ENCODE results near the gene ABHD6. TPM values are rescaled to one million over a fixed set of nuclear protein-coding genes. Genes with fewer than 3 reads are reported as not detected.
"Not testable (repeated sequence)": the region's sequence is repeated elsewhere in the genome, so short reads cannot be mapped to it uniquely, and the experiment has no call there.

Gene ABHD6
- total RNA-seq, 1 experiment from 2014 or later, result 6.5 TPM

GRCh38 chr3:58238830-58239229 is 1.2 kb downstream of the ABHD6 start:
- TF ChIP-seq CTCF (conservative IDR thresholded peaks at IDR 0.05) (no peak), EZH2 (IDR thresholded peaks at IDR 0.05; ENCODE audit: low read depth) (no peak)
- DNase-seq, result no peak
- BruUV-seq (replicated peaks), result no TSS peak
- H3K27me3 ChIP-seq (ENCODE audit: insufficient read depth, low read depth), result no peaks in the 10 kb centered on the region
- ChIA-PET CTCF (no interaction called here), POLR2A (ENCODE audit: unreplicated experiment) (interaction anchor here (0.5 kb wide), 1 partner anchor 266 kb away, joined by 5 read pairs; no protein-coding TSS in a partner anchor)
- intact Hi-C loops (cut with micrococcal nuclease; ENCODE audit: unreplicated experiment), result loop anchor here (1.0 to 5.0 kb wide), 2 partner anchors 41 to 63 kb away; no protein-coding TSS in a partner anchor
- H3K79me2 ChIP-seq (ENCODE audit: low read depth), result peaks cover 22% of the 10 kb centered on the region
- H3K4me2 ChIP-seq, result peak overlapping the region; percentile 75
- H3K4me3 ChIP-seq, result peak overlapping the region; percentile 67
- H3K27ac ChIP-seq, result no peak overlapping the region
- no peaks in the 10 kb centered on the region for H3K9me2 ChIP-seq (ENCODE audit: insufficient read depth)
- H3K4me1 ChIP-seq (replicated peaks; ENCODE audit: insufficient read depth), result peaks cover 27% of the 10 kb centered on the region
- no peaks in the 10 kb centered on the region for H3K9me3 ChIP-seq (ENCODE audit: insufficient read depth, low read depth)
- H4K20me1 ChIP-seq (ENCODE audit: insufficient read depth), result no peaks in the 10 kb centered on the region
- no peaks in the 10 kb centered on the region for H3K36me3 ChIP-seq (ENCODE audit: low read depth)
- peaks cover 8% of the 10 kb centered on the region; the same call in 1 of the 2 replicates for H3F3A ChIP-seq (ENCODE audit: insufficient read depth, low read depth)
- H2AFZ ChIP-seq, result no peak overlapping the region; the same call in 1 of the 2 replicates

- BruUV-seq (replicated peaks), result no TSS peak
- Histone ChIP-seq H3K36me3 (ENCODE audit: low read depth) (no peaks in the 10 kb centered on the region), H3K27ac (no peak overlapping the region), H4K20me1 (ENCODE audit: insufficient read depth) (no peaks in the 10 kb centered on the region), H3F3A (ENCODE audit: insufficient read depth, low read depth) (peaks cover 8% of the 10 kb centered on the region; the same call in 1 of the 2 replicates), H3K9me3 (ENCODE audit: insufficient read depth, low read depth) (no peaks in the 10 kb centered on the region), H3K9me2 (ENCODE audit: insufficient read depth) (no peaks in the 10 kb centered on the region), H3K4me1 (replicated peaks; ENCODE audit: insufficient read depth) (peaks cover 27% of the 10 kb centered on the region), H3K4me3 (no peak overlapping the region), H2AFZ (no peak overlapping the region), H3K4me2 (0 out of 2 replicates have a peak overlapping the region, but pooled peaks have one; percentile 1), H3K27me3 (ENCODE audit: insufficient read depth, low read depth) (no peaks in the 10 kb centered on the region), H3K79me2 (ENCODE audit: low read depth) (peaks cover 22% of the 10 kb centered on the region)
- intact Hi-C loops (cut with micrococcal nuclease; ENCODE audit: unreplicated experiment), result no loop called here
- CTCF ChIA-PET, result interaction anchor here (0.7 kb wide), 1 partner anchor 34 kb away, joined by 4 read pairs; no protein-coding TSS in a partner anchor
- TF ChIP-seq CTCF (conservative IDR thresholded peaks at IDR 0.05) (no peak), EZH2 (IDR thresholded peaks at IDR 0.05; ENCODE audit: low read depth) (no peak)
- no peak for DNase-seq
- POLR2A ChIA-PET (ENCODE audit: unreplicated experiment), result no interaction called here
These were observed 3.9 kb downstream of the ABHD6 start for GRCh38 chr3:58241306-58242044.

- DNase-seq, result peak in 1 of 2 experiments; percentile 57
- BruUV-seq (replicated peaks), result no TSS peak
- H3K27ac ChIP-seq, result no peak overlapping the region
These were observed 4.7 kb downstream of the ABHD6 start for GRCh38 chr3:58242340-58242739.

GRCh38 chr3:58242860-58243259 is 5.3 kb downstream of the ABHD6 start:
- Histone ChIP-seq H3K4me1 (replicated peaks; ENCODE audit: insufficient read depth) (peaks cover 22% of the 10 kb centered on the region), H3K79me2 (ENCODE audit: low read depth) (peaks cover 22% of the 10 kb centered on the region)
- H3K9me3 ChIP-seq (ENCODE audit: insufficient read depth, low read depth); BruUV-seq (replicated peaks); H3F3A ChIP-seq (ENCODE audit: insufficient read depth, low read depth); H3K27me3 ChIP-seq (ENCODE audit: insufficient read depth, low read depth); H3K4me2 ChIP-seq; H3K27ac ChIP-seq; H4K20me1 ChIP-seq (ENCODE audit: insufficient read depth); intact Hi-C loops (cut with micrococcal nuclease; ENCODE audit: unreplicated experiment); POLR2A ChIA-PET (ENCODE audit: unreplicated experiment); DNase-seq; H2AFZ ChIP-seq; H3K4me3 ChIP-seq; H3K9me2 ChIP-seq (ENCODE audit: insufficient read depth); H3K36me3 ChIP-seq (ENCODE audit: low read depth): not testable (repeated sequence)
- CTCF ChIA-PET, result interaction anchor here (1.2 kb wide), 1 partner anchor 25 kb away, joined by 3 read pairs; no protein-coding TSS in a partner anchor

More at GRCh38 chr3:58242340-58242739, 4.7 kb downstream of the ABHD6 start:
- intact Hi-C loops (cut with micrococcal nuclease; ENCODE audit: unreplicated experiment), result no loop called here
- H3K4me2 ChIP-seq, result 0 out of 2 replicates have a peak overlapping the region, but pooled peaks have one; percentile 1
- H3K4me3 ChIP-seq, result no peak overlapping the region
- H3K79me2 ChIP-seq (ENCODE audit: low read depth), result peaks cover 22% of the 10 kb centered on the region
- H3K27me3 ChIP-seq (ENCODE audit: insufficient read depth, low read depth), result no peaks in the 10 kb centered on the region
- no peaks in the 10 kb centered on the region for H3K9me3 ChIP-seq (ENCODE audit: insufficient read depth, low read depth)
- H3K9me2 ChIP-seq (ENCODE audit: insufficient read depth), result no peaks in the 10 kb centered on the region
- ChIA-PET CTCF (interaction anchor here (0.7 to 1.2 kb wide), 2 partner anchors 25 to 35 kb away, joined by 3 to 4 read pairs; no protein-coding TSS in a partner anchor), POLR2A (ENCODE audit: unreplicated experiment) (no interaction called here)
- peaks cover 8% of the 10 kb centered on the region; the same call in 1 of the 2 replicates for H3F3A ChIP-seq (ENCODE audit: insufficient read depth, low read depth)
- H2AFZ ChIP-seq, result no peak overlapping the region
- TF ChIP-seq CTCF (conservative IDR thresholded peaks at IDR 0.05) (no peak), EZH2 (IDR thresholded peaks at IDR 0.05; ENCODE audit: low read depth) (no peak)
- no peaks in the 10 kb centered on the region for H3K36me3 ChIP-seq (ENCODE audit: low read depth)
- H4K20me1 ChIP-seq (ENCODE audit: insufficient read depth), result no peaks in the 10 kb centered on the region
- H3K4me1 ChIP-seq (replicated peaks; ENCODE audit: insufficient read depth), result peaks cover 22% of the 10 kb centered on the region
